Measurements from ENCODE around the gene SAMHD1. TPM values are rescaled to one million over a fixed set of nuclear protein-coding genes. Genes with fewer than 3 reads are reported as not detected.
"Not testable (repeated sequence)": the region's sequence is repeated elsewhere in the genome, so short reads cannot be mapped to it uniquely, and the experiment has no call there.

Gene SAMHD1
- total and polyA plus RNA-seq, 4 donors = 14.7 to 51.2 (median 27.7) TPM

GRCh38 chr20:36932476-36933426 lies 18.8 kb downstream of the SAMHD1 start:
- no peak overlapping the region for H3K9ac ChIP-seq (ENCODE audit: low read depth in 1 of 2, low read length in 2 of 2)
- peak overlapping the region in 1 of 2 donors; percentile 35 for H3K27ac ChIP-seq (ENCODE audit: low read depth in 1 of 2, low read length in 2 of 2)
- DNase-seq (ENCODE audit: low spot score) = no peak
- peaks cover 0 to 4% (median 2%) of the 10 kb centered on the region in 4 donors for H3K36me3 ChIP-seq (ENCODE audit: control insufficient read depth in 4 of 4, insufficient read depth in 3 of 4, low read depth in 1 of 4, low read length in 3 of 4)
- no peaks in the 10 kb centered on the region for H3K9me3 ChIP-seq (ENCODE audit: control insufficient read depth in 4 of 4, low read length in 3 of 4)
- peak; percentile 21 for TF ChIP-seq YY1 (IDR thresholded peaks at IDR 0.05)
- peak; percentile 11 for TF ChIP-seq MAX (IDR thresholded peaks at IDR 0.05)
- no peak for TF ChIP-seq JUND (IDR thresholded peaks at IDR 0.05)
- TF ChIP-seq FOXA1 (IDR thresholded peaks at IDR 0.05) = no peak
- no peak for TF ChIP-seq REST (IDR thresholded peaks at IDR 0.05)
- TF ChIP-seq HNF4G (IDR thresholded peaks at IDR 0.05) = peak; percentile 30
- TF ChIP-seq RXRA (IDR thresholded peaks at IDR 0.05) = peak; percentile 54 to 82
- TF ChIP-seq CTCF (IDR thresholded peaks at IDR 0.05; ENCODE audit: low read depth, low read length, missing input control) = no peak
- TF ChIP-seq HNF4A (conservative IDR thresholded peaks at IDR 0.05) = peak; percentile 25 to 62
- TF ChIP-seq TAF1 (conservative IDR thresholded peaks at IDR 0.05) = no peak
- TF ChIP-seq FOXA2 (IDR thresholded peaks at IDR 0.05) = no peak
- TF ChIP-seq SP1 (IDR thresholded peaks at IDR 0.05) = no peak
- peak; percentile 57 for TF ChIP-seq NR2F2 (IDR thresholded peaks at IDR 0.05)
- 44% methylated on average over 11 of the region's 11 CpGs for WGBS
- H3K4me1 ChIP-seq (ENCODE audit: control insufficient read depth in 4 of 4, insufficient read depth in 4 of 4, low read length in 3 of 4) = peaks cover 7 to 18% (median 10%) of the 10 kb centered on the region in 4 donors
- no peaks in the 10 kb centered on the region for H3K27me3 ChIP-seq (ENCODE audit: control insufficient read depth in 4 of 4, insufficient read depth in 4 of 4, low read length in 3 of 4)
- no peak overlapping the region for H3K4me3 ChIP-seq (ENCODE audit: low read depth in 1 of 3, low read length in 3 of 3)

GRCh38 chr20:36932067-36932466 lies 19.4 kb downstream of the SAMHD1 start:
- not testable (repeated sequence) for H3K9me3 ChIP-seq (ENCODE audit: control insufficient read depth in 4 of 4, low read length in 3 of 4); DNase-seq (ENCODE audit: low spot score); H3K4me3 ChIP-seq (ENCODE audit: low read depth in 1 of 3, low read length in 3 of 3); H3K27me3 ChIP-seq (ENCODE audit: control insufficient read depth in 4 of 4, insufficient read depth in 4 of 4, low read length in 3 of 4); H3K9ac ChIP-seq (ENCODE audit: low read depth in 1 of 2, low read length in 2 of 2); H3K36me3 ChIP-seq (ENCODE audit: control insufficient read depth in 4 of 4, insufficient read depth in 3 of 4, low read depth in 1 of 4, low read length in 3 of 4); H3K27ac ChIP-seq (ENCODE audit: low read depth in 1 of 2, low read length in 2 of 2)
- peaks cover 7 to 15% (median 10%) of the 10 kb centered on the region in 4 donors for H3K4me1 ChIP-seq (ENCODE audit: control insufficient read depth in 4 of 4, insufficient read depth in 4 of 4, low read length in 3 of 4)
- 91% methylated on average over 12 of the region's 12 CpGs for WGBS
